Umbilical cord (tissue), 2 donors: ENCODE results near the gene NKX3-2. TPM values are rescaled to one million over a fixed set of nuclear protein-coding genes. Genes with fewer than 3 reads are reported as not detected.

Experiments used
- DNase-seq: peaks from one replicate; pipeline ENCODE4 v3.0.0-alpha.2; 2015; ENCODE audit warnings: low spot score
- total RNA-seq: library from RNA; depleted of rRNA; stranded (reverse); fragments of >200 nt; gene quantifications from one replicate; pipeline ENCODE4 v1.2.3, GENCODE V29; 2014; ENCODE audit warnings: low replicate concordance; ENCODE audit not compliant: insufficient read depth

Gene NKX3-2
- total RNA-seq, 1 donor from 2014 or later, result 0.24 TPM

DNA sequence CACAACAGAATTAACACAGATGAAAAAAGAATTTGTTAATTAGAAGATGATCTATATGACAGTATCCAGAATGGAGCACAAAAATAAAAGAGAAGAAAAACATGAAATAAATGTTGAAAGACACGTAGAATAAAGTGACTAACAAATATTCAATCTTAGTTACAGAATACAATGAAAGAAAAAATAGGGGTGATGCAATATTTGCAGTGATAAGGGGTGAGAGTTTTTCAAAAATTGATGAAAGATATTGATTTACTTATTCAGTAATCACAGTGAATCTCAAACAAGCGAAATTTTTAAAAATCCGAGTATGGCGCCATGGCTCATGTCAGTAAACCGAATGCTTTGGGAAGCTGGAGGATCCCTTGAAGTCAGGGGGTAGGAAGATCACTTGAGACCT lies 39.9 kb downstream of the NKX3-2 start:
- DNase-seq, result no peak

DNA sequence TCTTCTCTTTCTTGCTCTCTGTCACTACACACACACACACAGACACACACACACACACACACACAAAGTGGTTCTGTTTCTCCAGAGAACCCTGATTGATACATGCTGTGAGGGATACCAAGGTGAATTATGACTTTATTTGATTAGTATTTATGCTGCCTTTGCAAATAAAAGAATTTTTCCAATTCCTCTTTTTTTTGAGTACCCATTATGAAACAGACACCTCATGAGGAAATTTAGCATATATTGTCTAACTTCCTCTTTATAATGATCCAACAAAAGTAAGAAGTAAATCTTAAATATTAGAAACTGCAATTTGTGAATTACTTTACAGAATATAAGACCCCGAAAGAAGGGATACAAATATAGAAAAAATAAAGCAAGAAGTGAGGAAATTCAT lies 45.8 kb downstream of the NKX3-2 start:
- no peak for DNase-seq

DNA sequence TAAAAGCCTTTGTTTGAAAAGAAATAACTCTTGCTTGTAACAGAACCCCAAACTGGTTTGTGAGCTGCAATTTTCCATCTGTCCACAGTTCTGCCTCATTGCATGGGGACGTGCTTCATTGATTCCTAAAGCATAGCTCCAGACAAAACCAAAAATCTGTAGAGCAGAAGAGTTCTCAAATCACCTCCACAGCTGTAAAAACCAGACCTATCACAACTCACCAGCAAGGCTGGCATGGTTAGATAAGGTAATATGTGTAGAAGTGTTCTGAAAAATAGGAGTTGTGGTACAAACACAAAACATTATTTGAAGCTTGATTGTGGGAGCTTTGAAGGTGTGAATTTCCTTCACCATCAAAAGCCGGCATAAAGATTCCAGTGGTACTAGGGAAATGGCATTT lies 47.7 kb downstream of the NKX3-2 start:
- no peak for DNase-seq

- no peak for DNase-seq
Observed at GRCh38 chr4:13495753-13496152, 48.6 kb downstream of the NKX3-2 start.

- DNase-seq, result no peak
Observed at GRCh38 chr4:13493793-13494192, 50.5 kb downstream of the NKX3-2 start.

GRCh38 chr4:13492747-13493146 lies 51.6 kb downstream of the NKX3-2 start:
- DNase-seq, result no peak

Other genes with a start within 250 kb of the NKX3-2 start
- gene RAB28, start 60.2 kb downstream of the NKX3-2 start, total RNA-seq, result 13.5 TPM
- gene BOD1L1, start 83.2 kb upstream of the NKX3-2 start, total RNA-seq, result 43.1 TPM